GM12864 (cell line): ENCODE results near the gene NPY.
"Not testable (repeated sequence)": the region's sequence is repeated elsewhere in the genome, so short reads cannot be mapped to it uniquely, and the experiment has no call there.

Experiments used
- DNase-seq: peaks from one replicate; pipeline ENCODE4 v3.0.0-alpha.2; 2011; ENCODE audit warnings: low read depth
- H3K4me3 ChIP-seq: 2 replicates; pipeline ENCODE4 v1.5.1; 2011; ENCODE audit warnings: mild to moderate bottlenecking, low read depth, low read length, control low read depth
- CTCF ChIP-seq: IDR thresholded peaks from 2 replicates; pipeline ENCODE4 v1.5.1; 2011; ENCODE audit warnings: low read depth, mild to moderate bottlenecking, moderate library complexity, low read length, control low read depth, inconsistent platforms; ENCODE audit errors: missing control alignments

NPY gene

GRCh38 chr7:24255139-24255538, 28.9 kb upstream of the NPY start:
- no peak for DNase-seq
- no peak overlapping the region for H3K4me3 ChIP-seq
- TF ChIP-seq CTCF = no peak

GRCh38 chr7:24258324-24258723, 25.7 kb upstream of the NPY start:
- not testable (repeated sequence) for H3K4me3 ChIP-seq, DNase-seq

- TF ChIP-seq CTCF = no peak
- no peak for DNase-seq
- H3K4me3 ChIP-seq = no peak overlapping the region
Measured at GRCh38 chr7:24271938-24272337, 12.1 kb upstream of the NPY start.

GRCh38 chr7:24279512-24279911, 4.5 kb upstream of the NPY start:
- no peak for DNase-seq
- no peak for TF ChIP-seq CTCF
- no peak overlapping the region for H3K4me3 ChIP-seq

- H3K4me3 ChIP-seq = no peak overlapping the region
- TF ChIP-seq CTCF = no peak
- DNase-seq = no peak
Measured at GRCh38 chr7:24283554-24283896, 465 bp upstream of the NPY start.

- H3K4me3 ChIP-seq = no peak overlapping the region
- no peak for DNase-seq
- TF ChIP-seq CTCF = no peak
Measured at GRCh38 chr7:24284699-24285506, 913 bp downstream of the NPY start.

GRCh38 chr7:24290004-24290641, 6.1 kb downstream of the NPY start:
- no peak overlapping the region for H3K4me3 ChIP-seq
- DNase-seq = peak; percentile 73

More at GRCh38 chr7:24290004-24290641, 6.1 kb downstream of the NPY start:
- peak; percentile 77 for TF ChIP-seq CTCF
